GM12891 (cell line): Measurements from ENCODE around the gene ANO4.

Source experiments
- POLR2A ChIP-seq: IDR thresholded peaks from 2 replicates; pipeline ENCODE4 v1.6.1; 2011; ENCODE audit warnings: low read depth, low read length, control low read depth
- POLR2AphosphoS5 ChIP-seq: IDR thresholded peaks from 2 replicates; pipeline ENCODE4 v1.6.1; 2011; ENCODE audit warnings: low read depth, low read length, control low read depth
- TAF1 ChIP-seq: IDR thresholded peaks from 2 replicates; pipeline ENCODE4 v1.6.1; 2011; ENCODE audit warnings: low read depth, low read length, control low read depth

- TF ChIP-seq TAF1 (no peak), POLR2A (no peak), POLR2AphosphoS5 (no peak)
Observed at GRCh38 chr12:100851637-100852036, 57.1 kb downstream of the ANO4 start.
